Astrocyte (in vitro differentiated cells and primary cell): ENCODE data around the gene RNFT2. TPM values are rescaled to one million over a fixed set of nuclear protein-coding genes. Genes with fewer than 3 reads are reported as not detected.

ENCODE experiments used
- DNase-seq: peaks from one replicate; pipeline ENCODE4 v3.0.0-alpha.2; 2010; ENCODE audit warnings: low read depth
- FAIRE-seq: peaks from 2 replicates; lab custom pipeline; 2011; peaks lifted over from hg19 to GRCh38; lab: Jason Lieb, UNC
- H2AFZ ChIP-seq: 2 replicates; pipeline ENCODE4 v1.6.0; 2012; ENCODE audit warnings: low read depth, low read length, inconsistent platforms
- H3K27ac ChIP-seq: 2 replicates; pipeline ENCODE4 v1.5.1; 2011; ENCODE audit warnings: low read depth, low read length, inconsistent platforms
- H3K27me3 ChIP-seq: 2 replicates; pipeline ENCODE4 v1.6.0; 2011; ENCODE audit warnings: low read length, inconsistent platforms; ENCODE audit not compliant: insufficient read depth
- H3K36me3 ChIP-seq: 2 replicates; pipeline ENCODE4 v1.5.1; 2011; ENCODE audit warnings: low read length, inconsistent platforms; ENCODE audit not compliant: insufficient read depth
- H3K4me1 ChIP-seq: 2 replicates; pipeline ENCODE4 v1.5.1; 2011; ENCODE audit warnings: low read length, inconsistent platforms; ENCODE audit not compliant: insufficient read depth
- H3K4me2 ChIP-seq: 2 replicates; pipeline ENCODE4 v1.6.0; 2012; ENCODE audit warnings: low read length, inconsistent platforms
- H3K4me3 ChIP-seq: 2 replicates; pipeline ENCODE4 v1.5.1; 2011; ENCODE audit warnings: low read depth, mild to moderate bottlenecking, low read length, inconsistent platforms; ENCODE audit not compliant: insufficient read depth
- H3K79me2 ChIP-seq: 2 replicates; pipeline ENCODE4 v1.6.0; 2012; ENCODE audit warnings: mild to moderate bottlenecking, low read length, inconsistent platforms; ENCODE audit not compliant: insufficient read depth
- H3K9ac ChIP-seq: 2 replicates; pipeline ENCODE4 v1.6.0; 2012; ENCODE audit warnings: mild to moderate bottlenecking, low read length, inconsistent platforms
- H3K9me3 ChIP-seq: 2 replicates; pipeline ENCODE4 v1.5.1; 2012; ENCODE audit warnings: low read depth, mild to moderate bottlenecking, low read length, inconsistent platforms; ENCODE audit not compliant: insufficient read depth
- H4K20me1 ChIP-seq: 2 replicates; pipeline ENCODE4 v1.6.0; 2012; ENCODE audit warnings: low read length, inconsistent platforms; ENCODE audit not compliant: insufficient read depth
- H3K27ac Mint-ChIP-seq: one replicate; pipeline ENCODE4 v1.8.0; 2021; ENCODE audit warnings: mild to moderate bottlenecking, mixed read lengths; ENCODE audit not compliant: unreplicated experiment
- H3K27me3 Mint-ChIP-seq: one replicate; pipeline ENCODE4 v1.8.0; 2021; ENCODE audit warnings: low read depth, mixed read lengths; ENCODE audit not compliant: unreplicated experiment
- H3K36me3 Mint-ChIP-seq: one replicate; pipeline ENCODE4 v1.8.0; 2021; ENCODE audit warnings: low read depth, mixed read lengths; ENCODE audit not compliant: unreplicated experiment
- H3K4me1 Mint-ChIP-seq: one replicate; pipeline ENCODE4 v1.8.0; 2021; ENCODE audit warnings: low read depth, mixed read lengths; ENCODE audit not compliant: unreplicated experiment
- H3K4me3 Mint-ChIP-seq: one replicate; pipeline ENCODE4 v1.8.0; 2021; ENCODE audit warnings: mild to moderate bottlenecking, moderate library complexity, mixed read lengths; ENCODE audit not compliant: unreplicated experiment
- H3K9me3 Mint-ChIP-seq: one replicate; pipeline ENCODE4 v1.8.0; 2021; ENCODE audit warnings: mild to moderate bottlenecking, mixed read lengths; ENCODE audit not compliant: unreplicated experiment
- CTCF ChIP-seq: IDR thresholded peaks from 2 replicates; pipeline ENCODE4 v1.5.1; 2011; ENCODE audit warnings: low read depth, mild to moderate bottlenecking, inconsistent platforms, low read length, moderate library complexity; ENCODE audit not compliant: insufficient read depth
- EZH2 ChIP-seq: IDR thresholded peaks from 2 replicates; pipeline ENCODE4 v1.6.1; 2012; ENCODE audit warnings: mild to moderate bottlenecking, low read length, inconsistent platforms; ENCODE audit not compliant: insufficient read depth
- total RNA-seq: library from RNA; stranded (reverse); gene quantifications from 2 replicates; pipeline ENCODE4 v1.2.1, GENCODE V29; 2021

RNFT2 gene
- total RNA-seq, 1 donor from 2014 or later = 8.9 TPM

GRCh38 chr12:116694653-116695463 lies 43.3 kb upstream of the RNFT2 start:
- Histone ChIP-seq H3K4me1 (peaks cover 4% of the 10 kb centered on the region), H2AFZ (no peak overlapping the region), H4K20me1 (no peaks in the 10 kb centered on the region), H3K27me3 (peaks cover 54% of the 10 kb centered on the region), H3K9ac (no peak overlapping the region), H3K4me2 (no peak overlapping the region), H3K79me2 (no peaks in the 10 kb centered on the region), H3K36me3 (no peaks in the 10 kb centered on the region), H3K9me3 (no peaks in the 10 kb centered on the region), H3K4me3 (no peak overlapping the region), H3K27ac (no peak overlapping the region)
- Mint-ChIP-seq H3K4me1 (peaks cover 3% of the 10 kb centered on the region), H3K27me3 (peaks cover 52% of the 10 kb centered on the region), H3K36me3 (no peaks in the 10 kb centered on the region), H3K27ac (no peak overlapping the region), H3K9me3 (no peaks in the 10 kb centered on the region), H3K4me3 (no peak overlapping the region)
- DNase-seq = no peak
- TF ChIP-seq CTCF (no peak), EZH2 (no peak)
- no peak for FAIRE-seq

GRCh38 chr12:116695464-116695725 lies 42.7 kb upstream of the RNFT2 start:
- Mint-ChIP-seq H3K4me3 (no peak overlapping the region), H3K27me3 (peaks cover 48% of the 10 kb centered on the region), H3K27ac (no peak overlapping the region), H3K36me3 (no peaks in the 10 kb centered on the region), H3K4me1 (peaks cover 3% of the 10 kb centered on the region), H3K9me3 (no peaks in the 10 kb centered on the region)
- no peaks in the 10 kb centered on the region for H3K79me2 ChIP-seq
- no peaks in the 10 kb centered on the region for H3K9me3 ChIP-seq
- DNase-seq (no peak), FAIRE-seq (no peak)
- H3K27me3 ChIP-seq = peaks cover 48% of the 10 kb centered on the region
- no peak for TF ChIP-seq CTCF
- no peak for TF ChIP-seq EZH2
- no peak overlapping the region for H3K9ac ChIP-seq
- no peak overlapping the region for H2AFZ ChIP-seq
- H3K4me3 ChIP-seq = no peak overlapping the region
- H4K20me1 ChIP-seq = no peaks in the 10 kb centered on the region
- no peak overlapping the region for H3K4me2 ChIP-seq
- H3K27ac ChIP-seq = no peak overlapping the region
- H3K4me1 ChIP-seq = peaks cover 4% of the 10 kb centered on the region
- H3K36me3 ChIP-seq = no peaks in the 10 kb centered on the region

DNA sequence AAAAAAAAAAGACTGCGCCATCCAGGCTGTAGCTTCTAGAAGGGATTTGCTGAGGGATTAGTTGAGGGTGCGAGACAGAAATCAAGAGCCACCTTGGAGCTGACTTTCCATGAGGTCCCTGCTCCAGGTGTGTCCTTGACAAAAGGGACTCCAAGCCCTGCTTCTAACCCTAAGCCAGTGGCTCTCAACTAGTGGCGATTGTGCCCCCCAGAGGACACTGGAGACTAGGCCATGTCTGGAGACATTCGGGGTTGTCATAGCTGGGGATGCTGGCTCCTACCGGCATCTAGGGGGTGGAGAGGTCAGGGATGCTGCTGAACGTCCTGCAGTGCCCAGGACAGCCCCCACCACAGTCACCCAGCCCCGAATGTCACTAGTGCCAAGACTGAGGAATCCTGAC lies 40.8 kb upstream of the RNFT2 start:
- Histone ChIP-seq H3K4me3 (no peak overlapping the region), H4K20me1 (no peaks in the 10 kb centered on the region), H3K4me1 (peaks cover 4% of the 10 kb centered on the region), H2AFZ (no peak overlapping the region), H3K27ac (no peak overlapping the region), H3K9me3 (no peaks in the 10 kb centered on the region), H3K27me3 (peaks cover 37% of the 10 kb centered on the region), H3K4me2 (no peak overlapping the region), H3K36me3 (no peaks in the 10 kb centered on the region), H3K9ac (no peak overlapping the region), H3K79me2 (no peaks in the 10 kb centered on the region)
- Mint-ChIP-seq H3K36me3 (no peaks in the 10 kb centered on the region), H3K4me3 (no peak overlapping the region), H3K4me1 (peaks cover 3% of the 10 kb centered on the region), H3K27ac (no peak overlapping the region), H3K27me3 (peaks cover 39% of the 10 kb centered on the region), H3K9me3 (no peaks in the 10 kb centered on the region)
- no peak for TF ChIP-seq EZH2
- TF ChIP-seq CTCF = peak; percentile 8
- no peak for FAIRE-seq
- DNase-seq = no peak
